ENCODE measurements around the gene RMDN2. TPM values are rescaled to one million over a fixed set of nuclear protein-coding genes. Genes with fewer than 3 reads are reported as not detected.

RMDN2 gene
- total and polyA plus RNA-seq, 9 of the 15 experiments (the other 6 are each of a cell fraction or from before 2014, with no cell fraction given) = 1.5 to 4.3 (median 2.3) TPM

DNA sequence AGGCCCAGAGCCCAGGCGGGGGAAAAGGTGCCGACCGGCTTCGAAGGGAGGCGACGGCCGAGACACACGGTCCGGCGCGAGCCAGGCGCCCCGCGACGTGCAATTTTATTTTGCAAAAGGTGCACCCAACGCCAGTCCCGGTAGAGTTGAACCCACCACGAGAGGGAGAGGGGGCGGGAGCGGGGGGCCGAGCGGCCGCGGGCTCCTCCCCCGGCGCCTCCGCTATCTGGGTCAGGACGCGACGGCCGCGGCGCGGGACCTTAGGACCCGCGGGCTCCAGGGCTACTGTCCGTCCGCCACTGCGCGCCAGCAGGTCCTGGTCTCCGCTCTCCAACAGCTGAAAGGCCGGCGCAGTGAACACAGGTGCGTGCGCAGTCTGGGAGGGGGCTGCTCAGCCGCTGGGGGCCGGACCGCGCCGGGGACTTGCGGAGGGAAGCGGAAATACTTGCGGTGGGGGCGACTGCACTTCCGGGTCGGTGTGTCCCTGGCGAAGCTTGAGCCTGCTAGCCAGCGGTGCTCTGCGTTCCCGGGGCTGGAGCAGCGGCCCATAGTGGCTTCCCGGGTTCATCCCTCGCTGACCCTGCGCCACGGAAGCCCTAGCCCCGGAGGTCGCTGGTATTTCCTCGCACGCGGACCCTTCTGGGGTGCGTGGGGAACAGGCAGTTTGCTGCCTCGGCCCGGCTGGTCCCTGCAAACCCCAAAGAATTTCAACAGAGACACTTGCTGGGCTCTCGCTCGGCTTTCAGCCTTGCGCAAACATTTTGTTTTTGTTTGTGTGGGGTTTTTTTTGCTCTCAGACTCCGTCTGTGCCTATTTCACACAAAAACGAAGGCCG is at the start of gene RMDN2 (continued):
- TF ChIP-seq POLR2B (IDR thresholded peaks at IDR 0.05; ENCODE audit: low read depth, partially characterized antibody) (peak; percentile 85), ZNF766 (CRISPR knock-in tag; conservative IDR thresholded peaks at IDR 0.05) (no peak), ETV5 (CRISPR knock-in tag; IDR thresholded peaks at IDR 0.05; ENCODE audit: low read depth) (peak; percentile 91), MIER1 (IDR thresholded peaks at IDR 0.05; ENCODE audit: low read depth) (no peak; the same call in 1 of the 2 replicates), NR2C1 (IDR thresholded peaks at IDR 0.05) (peak; percentile 97), NR2C1 (tag; IDR thresholded peaks at IDR 0.05) (peak; percentile 98), ZNF212 (CRISPR knock-in tag; IDR thresholded peaks at IDR 0.05) (no peak), PHF8 (IDR thresholded peaks at IDR 0.05; ENCODE audit: borderline replicate concordance, low read length) (peak; percentile 78), MAFF (IDR thresholded peaks at IDR 0.05; ENCODE audit: low read length) (no peak), GATA2 (CRISPR knock-in tag; IDR thresholded peaks at IDR 0.05) (no peak), GABPB1 (CRISPR knock-in tag; IDR thresholded peaks at IDR 0.05) (peak; percentile 89), ZNF12 (CRISPR knock-in tag; IDR thresholded peaks at IDR 0.05) (peak; percentile 26; the same call in 1 of the 2 replicates), BRCA1 (IDR thresholded peaks at IDR 0.05) (no peak), BRCA1 (CRISPR knock-in tag; IDR thresholded peaks at IDR 0.05) (no peak), RAD21 (CRISPR knock-in tag; conservative IDR thresholded peaks at IDR 0.05 in 1 of 2, IDR thresholded peaks at IDR 0.05 in 1 of 2) (0 out of 4 replicates have a peak, but pooled peaks of 1 of the 2 experiments have one; percentile 8), CBFB (CRISPR knock-in tag; IDR thresholded peaks at IDR 0.05) (peak; percentile 83), EGR1 (conservative IDR thresholded peaks at IDR 0.05) (peak; percentile 58), CBX5 (IDR thresholded peaks at IDR 0.05; ENCODE audit: borderline replicate concordance, low read depth) (0 out of 2 replicates have a peak, but pooled peaks have one; percentile 43), ZNF282 (CRISPR knock-in tag; IDR thresholded peaks at IDR 0.05) (no peak), ELF4 (CRISPR knock-in tag; IDR thresholded peaks at IDR 0.05) (peak; percentile 65; the same call in 1 of the 2 replicates), TSC22D4 (tag; IDR thresholded peaks at IDR 0.05) (no peak), SP1 (CRISPR knock-in tag; IDR thresholded peaks at IDR 0.05) (peak; percentile 19; the same call in 1 of the 2 replicates), CTBP1 (IDR thresholded peaks at IDR 0.05; ENCODE audit: borderline replicate concordance) (peak; percentile 67; the same call in 1 of the 2 replicates), SAFB (IDR thresholded peaks at IDR 0.05; ENCODE audit: borderline replicate concordance, low read depth, low read length) (no peak), RAD51 (IDR thresholded peaks at IDR 0.05; ENCODE audit: borderline replicate concordance, low read depth) (no peak)
- TF ChIP-seq, protein P1, sequence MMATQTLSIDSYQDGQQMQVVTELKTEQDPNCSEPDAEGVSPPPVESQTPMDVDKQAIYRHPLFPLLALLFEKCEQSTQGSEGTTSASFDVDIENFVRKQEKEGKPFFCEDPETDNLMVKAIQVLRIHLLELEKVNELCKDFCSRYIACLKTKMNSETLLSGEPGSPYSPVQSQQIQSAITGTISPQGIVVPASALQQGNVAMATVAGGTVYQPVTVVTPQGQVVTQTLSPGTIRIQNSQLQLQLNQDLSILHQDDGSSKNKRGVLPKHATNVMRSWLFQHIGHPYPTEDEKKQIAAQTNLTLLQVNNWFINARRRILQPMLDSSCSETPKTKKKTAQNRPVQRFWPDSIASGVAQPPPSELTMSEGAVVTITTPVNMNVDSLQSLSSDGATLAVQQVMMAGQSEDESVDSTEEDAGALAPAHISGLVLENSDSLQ (IDR thresholded peaks at IDR 0.05) = 0 out of 2 replicates have a peak, but pooled peaks have one; percentile 28

All from K562 (cell line).